Stomach (tissue), 9 donors: ENCODE results near the gene GMDS. TPM values are rescaled to one million over a fixed set of nuclear protein-coding genes. Genes with fewer than 3 reads are reported as not detected.
A peak's percentile ranks its signal among the peaks of the same experiment; 100 is the strongest.

Experiments used
- DNase-seq, 2 donors: peaks; one replicate each; pipeline versions ENCODE4 v3.0.0 to v3.0.0-alpha.2; 2013 to 2019
- H3K27ac ChIP-seq, 5 donors: fragments of 200-600 bp in 4 of 5; sonication (generic) in 4 of 5; one replicate each; pipeline ENCODE4 v1.5.1; 2013 to 2019; ENCODE audit warnings: mild to moderate bottlenecking in 1 of 5, moderate library complexity in 1 of 5
- H3K27me3 ChIP-seq, 3 donors: fragments of 200-600 bp; sonication (generic); one replicate each; pipeline ENCODE4 v1.5.1; 2017 to 2019; ENCODE audit warnings: mixed run types in 1 of 3
- H3K36me3 ChIP-seq, 4 donors: fragments of 200-600 bp; sonication (generic); 1 replicate in 3 of 4; 2 replicates in 1 of 4; pipeline ENCODE4 v1.5.1; 2016 to 2019
- H3K4me1 ChIP-seq, 4 donors: fragments of 200-600 bp; sonication (generic); one replicate each; pipeline ENCODE4 v1.5.1; 2016 to 2019
- H3K4me3 ChIP-seq, 4 donors: fragments of 200-600 bp; sonication (generic) in 3 of 4; one replicate each; pipeline ENCODE4 v1.5.1; 2016 to 2019; ENCODE audit warnings: mild to moderate bottlenecking in 1 of 4
- H3K9me3 ChIP-seq, 4 donors: fragments of 200-600 bp; sonication (generic); one replicate each; pipeline ENCODE4 v1.5.1; 2016 to 2019
- EP300 ChIP-seq: sonication (generic); formaldehyde crosslinking; IDR thresholded peaks from one replicate; pipeline ENCODE4 v1.6.1; 2017; ENCODE audit warnings: antibody characterized with exemption
- POLR2A ChIP-seq, 4 donors: fragments of 450-650 bp; IDR thresholded peaks; one replicate each; pipeline ENCODE4 v1.6.1; 2016; ENCODE audit warnings: antibody characterized with exemption in 4 of 4, control low read depth in 2 of 4, mild to moderate bottlenecking in 1 of 4, moderate library complexity in 1 of 4
- POLR2AphosphoS5 ChIP-seq, 3 donors: sonication (generic); formaldehyde crosslinking; IDR thresholded peaks; one replicate each; pipeline ENCODE4 v1.6.1; 2016; ENCODE audit warnings: antibody characterized with exemption in 3 of 3
- WGBS, 5 donors: extraction: QIAGEN DNeasy Blood & Tissue Kit in 3 of 5; methylation state at CpG; one replicate each; pipeline versions ENCODE4 v1.1.5 to v1.1.7; 2013 to 2018; 5-methylcytosine and 5-hydroxymethylcytosine counted together
- intact Hi-C: fragments of 100-400 bp; cut with DNase I; formaldehyde crosslinking; loops from one replicate; pipeline ENCODE4 v1.15.1; 2023; ENCODE audit warnings: low total_unique reads
- polyA plus RNA-seq, 3 donors: library from polyadenylated mRNA; stranded (reverse); fragments of 200-250 nt; gene quantifications; one replicate each; pipeline ENCODE4 v1.2.3, GENCODE V29; 2013
- total RNA-seq, 5 donors: library from RNA; depleted of rRNA; stranded (reverse); fragments of >200 nt; gene quantifications; one replicate each; pipeline versions ENCODE4 v1.1.0 to v1.2.3, GENCODE V29; 2014 to 2016
- TF ChIP-seq, protein P1 (sequence below), 7 experiments: fragments of 450-650 bp in 4 of 7; fragments of 200-600 bp in 3 of 7; sonication (generic) in 3 of 7; IDR thresholded peaks; one replicate each; pipeline ENCODE4 v1.5.1; 2016 to 2019; ENCODE audit warnings: antibody characterized with exemption in 7 of 7, control low read depth in 2 of 7, mild to moderate bottlenecking in 1 of 7
- donor health status: healthy with polysubstance abuse.
- donor health status: Bipolar disorder and iron deficiency.
- donor health status: healthy.

The GMDS gene
- total and polyA plus RNA-seq, 8 donors, result 83.7 to 262 (median 121) TPM

GRCh38 chr6:1798303-1798964 is 447.0 kb downstream of the GMDS start:
- Histone ChIP-seq H3K9me3 (no peaks in the 10 kb centered on the region), H3K27ac (peak overlapping the region in 3 of 5 donors; percentile 20 to 75 (median 38)), H3K27me3 (no peaks in the 10 kb centered on the region), H3K4me3 (no peak overlapping the region), H3K4me1 (peaks cover 5 to 27% (median 15%) of the 10 kb centered on the region in 4 donors), H3K36me3 (no peaks in the 10 kb centered on the region)
- intact Hi-C loops, result no loop called here
- TF ChIP-seq POLR2AphosphoS5 (IDR thresholded peaks at IDR 0.05), result no peak
- TF ChIP-seq, protein P1, sequence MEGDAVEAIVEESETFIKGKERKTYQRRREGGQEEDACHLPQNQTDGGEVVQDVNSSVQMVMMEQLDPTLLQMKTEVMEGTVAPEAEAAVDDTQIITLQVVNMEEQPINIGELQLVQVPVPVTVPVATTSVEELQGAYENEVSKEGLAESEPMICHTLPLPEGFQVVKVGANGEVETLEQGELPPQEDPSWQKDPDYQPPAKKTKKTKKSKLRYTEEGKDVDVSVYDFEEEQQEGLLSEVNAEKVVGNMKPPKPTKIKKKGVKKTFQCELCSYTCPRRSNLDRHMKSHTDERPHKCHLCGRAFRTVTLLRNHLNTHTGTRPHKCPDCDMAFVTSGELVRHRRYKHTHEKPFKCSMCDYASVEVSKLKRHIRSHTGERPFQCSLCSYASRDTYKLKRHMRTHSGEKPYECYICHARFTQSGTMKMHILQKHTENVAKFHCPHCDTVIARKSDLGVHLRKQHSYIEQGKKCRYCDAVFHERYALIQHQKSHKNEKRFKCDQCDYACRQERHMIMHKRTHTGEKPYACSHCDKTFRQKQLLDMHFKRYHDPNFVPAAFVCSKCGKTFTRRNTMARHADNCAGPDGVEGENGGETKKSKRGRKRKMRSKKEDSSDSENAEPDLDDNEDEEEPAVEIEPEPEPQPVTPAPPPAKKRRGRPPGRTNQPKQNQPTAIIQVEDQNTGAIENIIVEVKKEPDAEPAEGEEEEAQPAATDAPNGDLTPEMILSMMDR (IDR thresholded peaks at IDR 0.05), result no peak
- TF ChIP-seq EP300, result no peak
- TF ChIP-seq POLR2A (IDR thresholded peaks at IDR 0.05), result no peak
- DNase-seq, result no peak
- WGBS, 5 donors, result 67 to 81% (median 71%) methylated on average over 9 of the region's 9 CpGs

GRCh38 chr6:1797801-1798200 is 447.6 kb downstream of the GMDS start:
- peak overlapping the region in 2 of 5 donors; percentile 38 to 75 for H3K27ac ChIP-seq
- H3K4me3 ChIP-seq, result no peak overlapping the region
- H3K4me1 ChIP-seq, result peaks cover 5 to 21% (median 11%) of the 10 kb centered on the region in 4 donors
- intact Hi-C loops, result no loop called here
- no peaks in the 10 kb centered on the region for H3K27me3 ChIP-seq
- TF ChIP-seq POLR2AphosphoS5 (IDR thresholded peaks at IDR 0.05) (no peak), POLR2A (IDR thresholded peaks at IDR 0.05) (no peak), EP300 (no peak)
- TF ChIP-seq, protein P1 (IDR thresholded peaks at IDR 0.05), result no peak
- no peaks in the 10 kb centered on the region for H3K9me3 ChIP-seq
- no peaks in the 10 kb centered on the region for H3K36me3 ChIP-seq
- DNase-seq, result no peak
- 59 to 91% (median 82%) methylated on average over 1 of the region's 1 CpG for whole genome bisulfite sequencing, 5 donors

DNA sequence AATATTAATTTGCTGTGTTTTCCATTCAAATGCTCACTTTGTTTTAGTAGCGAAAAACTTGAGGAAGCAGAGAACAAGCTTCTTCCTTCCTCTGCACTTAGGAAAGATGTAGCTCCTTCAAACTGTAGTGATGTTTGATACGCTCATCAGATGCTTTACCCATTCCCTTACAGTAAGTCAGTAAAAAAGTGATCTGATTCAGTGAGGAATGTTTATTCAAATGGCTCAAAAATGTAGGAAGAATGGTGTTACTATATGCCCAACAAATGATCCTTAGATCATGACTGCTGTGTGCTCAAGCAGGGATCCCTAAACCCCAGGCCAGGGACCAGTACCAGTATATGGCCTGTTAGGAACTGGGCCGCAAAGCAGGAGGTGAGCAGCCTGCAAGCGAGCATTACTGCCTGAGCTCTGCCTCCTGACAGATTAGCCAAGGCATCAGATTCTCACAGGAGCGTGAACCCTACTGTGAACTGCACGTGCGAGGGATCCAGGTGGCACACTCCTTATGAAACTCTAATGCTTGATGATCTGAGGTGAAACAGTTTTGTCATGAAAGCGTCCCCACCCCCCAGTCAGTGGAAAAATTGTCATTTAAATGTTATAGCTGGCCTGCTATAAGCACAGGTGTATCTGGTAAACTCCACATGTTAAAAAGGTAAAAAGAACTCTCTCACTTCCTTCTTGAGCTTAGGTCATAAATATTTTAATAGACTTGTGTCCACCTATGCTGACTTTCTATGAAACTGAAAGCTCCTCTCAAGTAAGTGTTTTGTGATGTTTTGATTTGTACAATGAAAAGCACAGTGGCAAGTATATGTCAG is 448.5 kb downstream of the GMDS start:
- H3K27ac ChIP-seq, result peak overlapping the region in 1 of 5 donors; percentile 75
- intact Hi-C loops, result no loop called here
- no peaks in the 10 kb centered on the region for H3K27me3 ChIP-seq
- H3K4me1 ChIP-seq, result peaks cover 0 to 14% (median 9%) of the 10 kb centered on the region in 4 donors
- H3K36me3 ChIP-seq, result no peaks in the 10 kb centered on the region
- no peak overlapping the region for H3K4me3 ChIP-seq
- H3K9me3 ChIP-seq, result no peaks in the 10 kb centered on the region
- no peak for DNase-seq
- 87 to 93% (median 90%) methylated on average over 8 of the region's 8 CpGs for WGBS, 5 donors
- TF ChIP-seq, protein P1 (IDR thresholded peaks at IDR 0.05), result no peak
- no peak for TF ChIP-seq EP300
- TF ChIP-seq POLR2AphosphoS5 (IDR thresholded peaks at IDR 0.05), result no peak

DNA sequence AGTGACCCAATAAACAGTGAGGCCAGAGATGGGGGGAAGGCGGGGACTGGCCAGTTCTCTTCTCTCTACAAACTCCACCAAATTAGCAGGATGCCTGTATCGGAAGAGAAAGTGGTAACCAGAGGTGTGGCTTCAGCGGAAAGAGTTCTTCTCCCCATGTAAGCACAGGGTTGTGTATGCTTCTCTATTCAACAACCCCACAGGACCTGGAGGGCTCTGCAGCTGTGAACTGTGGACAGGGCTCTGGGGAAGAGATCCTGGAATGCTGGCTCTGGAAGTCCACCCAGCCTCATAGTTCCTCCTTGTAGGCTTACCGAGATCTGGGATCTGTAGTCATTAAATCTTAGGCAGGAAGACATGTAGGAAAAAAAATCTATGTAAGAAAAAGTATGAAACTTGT is 449.5 kb downstream of the GMDS start:
- Histone ChIP-seq H3K4me3 (no peak overlapping the region), H3K27ac (no peak overlapping the region), H3K9me3 (no peaks in the 10 kb centered on the region), H3K36me3 (no peaks in the 10 kb centered on the region), H3K27me3 (no peaks in the 10 kb centered on the region), H3K4me1 (peaks cover 0 to 14% (median 9%) of the 10 kb centered on the region in 4 donors)
- no peak for DNase-seq
- TF ChIP-seq EP300 (no peak), POLR2A (IDR thresholded peaks at IDR 0.05) (no peak), POLR2AphosphoS5 (IDR thresholded peaks at IDR 0.05) (no peak)
- TF ChIP-seq, protein P1 (IDR thresholded peaks at IDR 0.05), result no peak
- intact Hi-C loops, result no loop called here
- WGBS, 5 donors, result 90 to 98% (median 92%) methylated on average over 4 of the region's 4 CpGs
